HG02759 (cell line): ENCODE data around the gene AKT3.
"Not testable (repeated sequence)": the region's sequence is repeated elsewhere in the genome, so short reads cannot be mapped to it uniquely, and the experiment has no call there.

Experiments
- ATAC-seq: cut with Tn5 transposase; IDR thresholded peaks from one replicate; pipeline ENCODE4 v1.9.1; 2021; ENCODE audit warnings: mild to moderate bottlenecking, moderate library complexity; ENCODE audit not compliant: unreplicated experiment

Gene AKT3

DNA sequence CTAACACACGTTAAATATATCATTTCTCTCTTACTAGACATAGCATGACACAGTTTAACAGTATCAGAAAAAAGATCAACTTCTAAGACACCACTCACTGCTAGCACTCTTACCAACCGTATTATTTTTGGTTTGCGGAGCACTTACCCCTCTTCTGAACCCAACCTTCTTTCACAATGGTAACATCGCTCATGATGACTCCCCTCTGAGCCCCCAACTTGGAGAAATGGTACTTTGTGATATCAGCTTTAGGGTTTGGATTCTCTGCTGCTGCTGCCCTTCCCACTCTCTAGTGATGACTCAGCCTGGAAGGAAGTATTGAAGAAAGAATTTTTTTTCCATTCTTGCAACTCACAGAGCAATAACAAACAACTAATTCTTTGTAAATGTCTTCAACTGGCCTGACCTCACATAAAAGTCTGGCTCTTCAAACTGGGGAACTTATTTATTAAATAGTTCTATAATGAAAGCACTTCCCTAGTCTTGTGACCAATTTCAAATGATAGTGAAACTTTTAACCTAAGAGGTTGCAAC lies 7.0 kb downstream of the AKT3 start:
- no peak for ATAC-seq

DNA sequence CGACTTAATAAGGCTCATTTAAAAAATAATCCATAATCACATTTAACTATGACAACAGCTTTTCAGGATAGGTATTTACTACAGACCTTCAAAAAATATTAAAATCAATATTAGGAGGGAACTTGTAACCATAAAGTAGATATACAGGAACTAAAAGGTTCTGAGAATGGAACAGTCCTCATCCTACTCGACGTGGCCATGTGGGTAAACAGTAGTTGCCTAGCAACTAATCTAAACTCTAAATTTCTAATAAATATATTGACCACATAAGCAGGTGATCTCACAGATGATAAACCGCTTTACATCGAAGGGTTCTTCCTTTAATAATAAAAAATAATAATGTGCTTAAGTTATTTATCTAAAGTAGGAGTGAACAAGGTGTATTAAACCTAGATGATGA lies 7.9 kb downstream of the AKT3 start:
- ATAC-seq: no peak

DNA sequence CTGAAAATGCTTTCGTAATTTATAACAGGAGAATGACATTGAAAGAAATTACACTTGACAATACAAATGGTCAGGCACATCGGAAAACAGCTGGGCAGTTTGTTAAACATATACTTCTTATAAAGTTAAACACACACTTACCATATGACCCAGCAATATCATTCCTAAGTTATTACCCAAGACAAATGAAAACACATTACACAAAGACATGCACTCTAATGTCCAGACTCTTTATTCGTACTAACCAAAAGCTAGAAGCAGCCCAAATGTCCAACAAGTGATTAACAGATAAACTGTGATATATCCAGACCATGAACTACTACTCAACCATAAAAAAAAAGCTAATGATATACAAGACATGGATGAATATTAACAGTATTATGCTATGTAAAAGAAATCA lies 8.5 kb downstream of the AKT3 start:
- ATAC-seq: no peak

DNA sequence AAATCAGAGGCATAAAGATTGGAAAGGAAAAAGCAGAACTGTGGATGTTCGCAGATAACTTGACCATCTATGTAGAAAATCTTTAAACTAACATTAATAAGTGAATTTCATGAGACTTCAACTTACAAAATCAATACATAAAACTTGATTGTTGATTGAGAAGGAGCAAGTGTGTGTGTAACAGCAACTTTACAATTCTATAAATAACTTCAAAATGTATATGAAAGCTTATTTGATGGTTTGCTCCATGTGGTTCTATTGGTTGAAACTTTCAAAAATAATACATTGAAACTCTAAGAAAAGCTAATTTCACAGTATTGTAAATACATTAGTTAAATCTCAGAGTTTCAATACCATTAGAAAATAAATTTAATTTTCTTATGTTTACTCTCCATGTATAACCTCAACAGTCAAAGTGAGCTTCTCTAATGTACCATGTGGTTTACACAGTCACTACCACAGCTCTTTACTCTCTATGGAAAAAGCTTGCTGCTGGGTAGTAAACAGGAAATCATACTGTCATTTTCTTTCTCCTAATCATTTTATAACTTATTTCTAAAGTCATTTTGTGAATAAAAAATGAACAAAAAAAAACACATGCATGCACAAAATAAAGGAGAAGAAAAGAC lies 12.0 kb downstream of the AKT3 start:
- ATAC-seq: peak; percentile 64

DNA sequence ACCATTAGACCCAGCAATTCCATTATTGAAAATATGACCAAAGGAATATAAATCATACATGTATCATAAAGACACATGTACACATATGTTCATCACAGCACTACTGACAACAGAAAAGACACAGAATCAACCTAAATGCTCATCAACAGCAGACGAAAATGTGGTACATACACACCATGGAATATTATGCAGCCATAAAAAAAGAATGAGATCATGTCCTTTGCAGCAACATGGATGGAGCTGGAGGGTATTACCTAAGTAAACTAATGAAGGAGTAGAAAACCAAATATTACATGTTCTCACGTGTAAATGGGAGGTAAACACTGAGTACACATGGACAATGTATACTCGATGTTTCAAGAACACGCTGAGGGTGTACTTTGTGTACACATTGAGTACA lies 15.9 kb downstream of the AKT3 start:
- no peak for ATAC-seq

DNA sequence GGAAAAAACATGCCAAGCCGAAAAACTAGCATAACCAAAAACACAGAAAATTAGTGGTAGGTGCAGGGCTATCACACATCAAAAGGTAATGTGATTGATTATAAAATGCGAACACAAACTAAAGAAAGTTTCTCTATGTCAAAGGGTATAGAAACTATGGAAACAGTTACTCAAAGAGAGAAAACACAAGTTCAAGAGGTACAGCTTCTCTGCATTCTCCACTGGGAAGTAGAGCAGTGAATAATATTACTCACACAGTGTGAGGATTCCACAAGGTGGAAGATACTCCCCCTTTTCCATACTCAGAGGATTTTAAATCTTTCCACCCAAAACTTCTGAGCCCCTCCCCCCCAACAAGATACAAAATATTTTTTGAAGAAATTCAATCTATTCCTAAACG lies 18.6 kb downstream of the AKT3 start:
- no peak for ATAC-seq

DNA sequence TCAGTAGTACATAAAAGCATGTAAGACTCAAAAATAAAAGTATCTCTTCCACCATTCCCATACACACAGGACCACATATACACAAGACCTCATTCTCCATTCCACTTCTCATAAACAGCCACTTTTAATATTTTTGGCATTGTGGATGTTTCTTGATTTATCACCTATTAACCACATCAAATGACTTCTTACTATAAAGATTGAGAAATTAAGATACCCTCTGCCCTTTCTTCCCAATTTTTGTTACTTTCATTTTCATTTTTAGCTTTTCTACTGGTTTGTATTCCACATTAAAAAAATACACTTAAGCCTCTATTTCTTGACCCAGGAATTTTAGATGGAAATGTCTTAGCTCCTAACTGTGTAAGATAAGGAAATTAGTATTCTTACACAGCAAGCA lies 22.8 kb downstream of the AKT3 start:
- ATAC-seq: no peak

DNA sequence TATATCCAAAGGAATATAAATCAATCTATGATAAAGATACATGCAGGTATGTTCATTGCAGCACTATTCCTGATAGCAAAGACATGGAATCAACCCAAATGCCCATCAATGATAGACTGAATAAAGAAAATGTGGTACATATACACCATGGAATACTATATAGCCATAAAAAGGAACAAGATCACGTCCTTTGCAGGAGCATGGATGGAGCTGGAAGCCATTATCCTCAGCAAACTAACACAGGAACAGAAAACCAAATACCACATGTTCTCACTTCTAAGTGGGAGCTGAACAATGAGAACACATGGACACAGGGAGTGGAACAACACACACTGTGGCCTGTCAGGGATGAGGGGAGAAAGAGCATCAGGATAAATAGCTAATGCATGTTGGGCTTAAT lies 25.1 kb downstream of the AKT3 start:
- not testable (repeated sequence) for ATAC-seq

DNA sequence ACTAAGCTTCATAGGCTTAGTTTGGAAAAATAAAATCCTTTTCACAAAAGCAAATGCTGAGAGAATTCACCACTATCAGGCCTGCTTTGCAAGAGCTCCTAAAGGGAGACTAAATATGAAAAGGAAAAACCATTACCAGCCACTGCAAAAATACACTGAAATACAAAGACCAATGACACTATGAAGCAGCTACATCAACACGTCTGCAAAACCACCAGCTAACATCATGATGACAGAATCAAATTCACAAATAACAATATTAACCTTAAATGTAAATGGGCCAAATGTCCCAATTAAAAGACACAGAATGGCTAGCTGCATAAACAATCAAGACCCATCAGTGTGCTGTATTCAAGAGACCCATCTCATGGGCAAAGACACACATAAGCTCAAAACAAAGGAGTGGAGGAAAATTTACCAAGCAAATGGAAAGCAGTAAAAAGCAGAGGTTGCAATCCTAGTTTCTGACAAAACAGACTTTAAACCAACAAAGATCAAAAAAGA lies 28.8 kb downstream of the AKT3 start:
- no peak for ATAC-seq

DNA sequence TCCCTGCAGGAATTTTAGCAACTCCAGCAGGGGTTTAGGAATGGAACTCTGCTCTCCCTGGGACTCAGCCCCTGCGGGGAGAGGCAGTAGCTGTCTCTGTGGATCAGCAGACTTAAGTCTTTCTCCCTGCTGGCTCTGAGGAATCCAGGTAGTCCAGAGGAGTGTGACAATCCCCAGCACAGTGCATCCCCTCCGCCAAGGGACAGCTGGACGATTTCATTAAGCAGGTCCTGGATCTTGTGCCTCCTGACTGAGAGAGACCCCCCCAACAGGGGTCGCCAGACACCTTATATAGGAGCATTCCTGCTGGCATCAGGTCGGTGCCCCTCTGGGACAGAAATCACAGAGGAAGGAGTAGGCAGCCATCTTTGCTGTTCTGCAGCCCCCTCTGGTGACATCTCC lies 30.6 kb downstream of the AKT3 start:
- ATAC-seq: no peak

DNA sequence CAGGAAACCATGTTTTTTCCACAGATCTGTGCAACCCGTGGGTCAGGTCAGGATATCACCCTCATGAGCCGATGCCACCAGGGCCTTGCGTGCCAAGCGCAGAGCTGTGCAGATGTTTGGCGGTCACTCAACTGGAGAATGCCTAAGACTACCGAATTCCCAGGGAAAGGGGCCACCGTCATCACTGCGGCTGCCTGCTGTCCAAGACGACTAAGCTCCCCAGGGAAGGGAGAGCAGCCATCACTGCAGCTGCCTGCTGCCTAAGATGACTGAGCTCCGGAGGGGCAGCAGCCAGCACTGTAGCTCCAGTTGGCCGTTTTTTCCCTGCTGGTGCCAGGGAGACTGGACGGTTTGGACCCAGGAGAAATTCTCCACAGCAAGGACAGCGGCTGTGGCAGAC lies 31.1 kb downstream of the AKT3 start:
- no peak for ATAC-seq

DNA sequence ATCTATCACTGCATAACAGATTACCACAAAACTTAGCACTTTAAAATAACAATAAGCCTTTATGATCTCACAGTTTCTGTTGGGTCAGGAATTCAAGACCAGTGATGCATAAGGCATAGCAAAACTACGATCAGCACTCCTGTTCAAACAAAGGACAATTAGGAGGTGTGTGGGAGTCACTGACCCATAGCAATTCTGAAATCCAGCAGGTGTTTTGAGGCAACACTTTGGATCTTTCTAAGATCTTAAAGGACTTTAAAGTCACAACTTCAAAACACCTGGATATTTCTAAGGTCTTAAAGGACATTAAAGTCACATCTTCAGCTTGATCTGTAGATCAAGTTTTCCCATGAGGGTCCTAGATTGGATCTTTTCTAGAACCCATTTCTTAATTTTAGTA lies 35.3 kb downstream of the AKT3 start:
- ATAC-seq: no peak

DNA sequence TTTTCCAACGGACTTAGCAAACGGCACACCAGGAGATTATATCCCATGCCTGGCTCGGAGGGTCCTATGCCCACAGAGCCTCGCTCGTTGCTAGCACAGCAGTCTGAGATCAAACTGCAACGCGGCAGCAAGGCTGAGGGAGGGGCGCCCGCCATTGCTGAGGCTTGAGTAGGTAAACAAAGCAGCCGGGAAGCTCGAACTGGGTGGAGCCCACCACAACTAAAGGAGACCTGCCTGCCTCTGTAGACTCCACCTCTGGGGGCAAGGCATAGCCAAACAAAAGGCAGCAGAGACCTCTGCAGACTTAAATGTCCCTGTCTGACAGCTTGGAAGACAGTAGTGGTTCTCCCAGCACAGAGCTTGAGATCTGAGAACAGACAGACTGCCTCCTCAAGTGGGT lies 42.7 kb downstream of the AKT3 start:
- ATAC-seq: not testable (repeated sequence)

DNA sequence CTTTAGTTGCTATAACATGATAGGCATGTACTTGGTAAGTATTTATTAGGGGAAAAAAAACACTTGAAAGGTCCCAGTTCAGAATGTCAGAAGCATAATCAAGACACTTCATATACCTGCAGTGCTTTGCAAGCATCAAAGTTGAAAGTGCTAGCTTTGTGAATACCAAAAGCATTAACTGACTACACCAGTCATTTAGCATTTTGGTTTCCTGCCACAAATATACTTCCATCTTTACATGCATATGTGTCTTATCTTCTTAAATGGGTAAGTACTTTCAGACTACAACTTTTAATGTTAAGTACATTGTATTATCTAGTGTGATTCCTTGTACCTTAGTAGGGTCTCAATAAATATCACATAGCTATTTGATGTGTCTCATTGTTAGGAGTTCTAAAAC lies 43.7 kb downstream of the AKT3 start:
- no peak for ATAC-seq

DNA sequence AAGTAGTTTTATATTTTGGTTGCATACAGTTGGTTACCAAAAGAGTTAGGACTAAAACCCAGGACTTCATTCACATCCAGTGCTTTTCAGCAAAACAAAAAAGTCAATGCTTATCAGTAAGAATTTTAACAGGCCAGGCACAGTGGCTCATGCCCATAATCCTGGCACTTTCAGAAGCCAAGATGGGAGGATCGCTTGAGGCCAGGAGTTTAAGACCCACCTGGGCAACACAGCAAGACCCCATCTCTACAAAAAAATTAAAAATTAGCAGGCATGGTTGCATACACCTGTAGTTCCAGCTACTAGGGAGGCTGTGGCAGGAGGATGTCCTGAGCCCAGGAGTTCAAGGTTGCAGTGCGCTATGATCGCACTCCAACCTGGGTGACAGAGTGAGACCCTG lies 47.3 kb downstream of the AKT3 start:
- ATAC-seq: no peak

DNA sequence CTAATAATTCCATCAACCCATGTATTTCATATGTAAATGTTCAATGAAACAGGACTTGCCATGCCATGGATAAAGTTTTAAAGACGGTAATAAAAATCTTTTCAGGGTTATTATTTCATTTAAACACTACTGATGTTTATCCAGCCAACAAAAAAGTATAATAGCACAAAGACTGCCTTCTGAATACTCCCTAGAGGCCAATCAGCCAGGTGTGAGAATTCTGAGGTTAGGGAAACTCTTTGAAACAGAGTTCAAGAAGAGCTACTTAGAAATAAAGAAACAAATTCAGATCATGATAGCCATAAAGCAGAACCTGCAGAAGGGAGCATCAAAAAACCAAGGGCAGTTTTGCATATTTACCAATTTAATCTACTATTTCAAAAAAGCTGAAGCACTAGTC lies 48.7 kb downstream of the AKT3 start:
- no peak for ATAC-seq

DNA sequence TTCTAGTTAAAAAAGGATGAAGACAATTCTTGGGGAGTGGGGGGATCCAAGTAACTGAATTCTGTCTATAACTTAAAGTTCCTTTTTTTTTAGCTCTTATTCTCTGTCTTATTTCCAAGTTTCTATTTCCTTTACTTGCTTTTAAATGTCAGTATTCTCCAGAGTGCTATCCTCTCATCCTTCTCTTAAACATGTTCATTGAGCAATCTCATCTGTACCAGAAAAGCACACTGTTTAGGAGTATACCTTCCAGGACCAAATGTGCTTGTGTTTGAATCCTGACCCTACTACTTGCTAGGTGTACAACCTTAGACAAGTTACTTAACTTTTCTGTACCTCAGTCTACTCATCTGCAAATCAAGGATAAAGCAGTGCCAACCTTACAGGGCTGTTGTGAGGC lies 50.1 kb downstream of the AKT3 start:
- no peak for ATAC-seq

DNA sequence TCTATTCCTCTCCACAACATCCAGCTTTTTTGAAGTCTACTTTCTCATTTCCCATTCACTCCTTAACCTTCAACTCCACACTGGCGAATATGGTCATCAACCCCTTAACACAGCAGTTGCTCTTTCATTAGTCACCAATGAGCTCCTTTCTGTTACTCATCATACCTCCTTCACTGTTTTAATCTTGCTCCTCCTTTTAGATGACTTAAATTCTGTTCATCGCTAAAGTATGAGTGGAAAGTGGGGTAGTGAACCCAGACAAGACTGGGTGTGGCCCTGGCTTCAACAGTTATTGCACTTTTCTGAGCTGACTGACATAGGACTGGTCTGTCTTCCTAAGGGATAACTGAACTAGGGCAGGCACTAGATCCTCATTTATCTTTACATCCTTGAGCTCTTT lies 51.3 kb downstream of the AKT3 start:
- no peak for ATAC-seq

DNA sequence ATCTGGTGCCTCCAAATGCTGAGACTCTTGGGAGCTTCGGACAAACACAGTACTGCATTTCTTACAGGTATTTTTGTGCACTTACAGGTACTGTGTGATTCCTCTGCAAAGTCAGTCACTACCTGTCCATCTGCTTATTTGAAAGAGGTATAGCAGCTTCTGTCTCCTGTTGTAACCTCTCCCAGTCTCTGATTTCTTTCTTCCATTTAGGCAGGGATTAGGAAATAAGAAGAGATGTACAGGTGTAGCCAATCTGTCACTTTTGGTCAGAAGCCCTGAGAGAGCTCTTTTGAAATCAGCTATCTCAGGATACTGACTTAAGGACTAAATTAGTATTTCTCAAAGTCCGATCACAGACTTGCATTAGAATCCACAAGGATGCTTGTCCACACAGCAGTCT lies 54.0 kb downstream of the AKT3 start:
- no peak for ATAC-seq

DNA sequence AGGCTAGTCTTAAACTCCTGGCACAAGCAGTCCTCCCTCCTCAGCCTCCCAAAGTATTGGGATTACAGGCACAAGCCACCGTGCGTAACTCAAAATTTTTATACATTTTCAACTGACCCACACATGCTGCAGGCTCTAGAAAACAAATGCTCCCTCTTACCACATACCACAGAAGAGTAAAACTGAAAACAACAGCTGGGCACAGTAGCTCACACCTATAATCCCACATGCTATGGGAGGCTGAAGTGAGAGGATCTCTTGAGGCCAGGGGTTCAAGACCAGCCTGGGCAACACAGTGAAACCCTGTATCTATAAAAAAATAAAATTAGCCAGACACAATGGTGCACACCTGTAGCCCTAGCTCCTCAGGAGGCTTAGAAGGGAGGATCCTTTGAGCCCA lies 56.7 kb downstream of the AKT3 start:
- ATAC-seq: peak; percentile 55

DNA sequence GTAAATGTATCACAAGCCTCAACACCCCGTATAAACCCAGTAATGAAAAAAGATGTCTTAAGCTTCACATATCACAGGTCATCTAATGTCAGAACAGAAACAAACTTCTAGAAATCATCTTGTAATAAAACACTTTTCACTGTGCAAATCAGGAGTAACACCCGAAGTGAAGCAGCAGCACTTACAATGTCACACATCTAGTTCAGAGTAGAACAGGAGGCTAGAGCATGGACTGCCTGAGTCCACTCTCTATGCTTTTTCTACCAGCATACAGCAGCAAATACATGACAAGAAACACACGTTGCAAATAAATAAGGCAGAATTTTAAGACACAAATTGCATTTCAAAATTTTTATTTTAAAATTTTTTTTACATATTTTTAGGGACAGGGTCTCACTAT lies 57.2 kb downstream of the AKT3 start:
- ATAC-seq: no peak

DNA sequence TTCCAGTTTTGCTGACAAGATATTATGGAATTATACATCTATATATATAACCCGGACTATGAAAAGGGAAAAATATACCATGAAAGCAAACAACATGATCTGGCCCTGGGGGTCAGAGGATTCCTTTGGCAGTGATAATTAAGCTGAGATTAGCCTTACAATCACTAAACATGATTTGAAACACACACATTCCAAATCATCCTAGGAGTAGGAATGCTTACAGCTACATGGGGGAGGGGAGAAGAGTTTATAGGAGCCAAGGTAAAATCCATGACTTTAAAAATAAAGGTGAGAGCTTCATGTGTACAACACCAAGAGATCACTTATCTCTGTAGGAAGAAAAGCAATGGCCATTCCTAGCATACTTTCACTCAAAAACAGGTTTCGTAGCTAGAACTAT lies 57.6 kb downstream of the AKT3 start:
- no peak for ATAC-seq

DNA sequence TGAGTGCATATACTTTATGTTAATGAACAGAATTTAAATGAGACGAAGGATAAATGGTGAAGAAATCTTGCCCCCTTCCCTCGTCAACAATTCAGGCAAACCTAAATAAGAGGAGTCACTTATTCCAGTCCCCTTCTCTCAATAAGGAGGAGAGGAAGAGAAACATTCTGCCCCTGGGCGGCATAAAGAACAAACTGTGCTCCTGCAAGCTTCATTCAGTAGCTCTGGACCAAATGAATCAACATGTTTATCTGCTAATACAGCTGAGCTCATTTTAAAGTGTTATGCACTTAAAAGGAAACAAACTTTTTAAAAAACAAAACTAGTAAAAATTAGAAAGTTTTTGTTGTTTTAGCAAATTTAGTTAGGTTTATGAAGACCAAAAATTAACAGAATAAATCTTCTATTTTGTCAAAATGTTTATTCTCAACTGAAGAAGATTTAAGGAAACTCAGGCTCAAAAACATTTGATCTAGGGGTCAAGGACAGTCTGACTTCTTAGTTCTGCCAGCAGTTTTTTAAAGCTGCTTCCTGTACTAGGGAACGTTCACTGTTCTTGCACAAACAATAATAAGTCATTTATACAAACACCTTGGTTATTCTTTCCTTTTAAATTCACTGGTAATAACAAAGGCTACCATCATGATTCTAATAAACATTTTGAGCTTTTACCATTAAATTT lies 58.3 kb downstream of the AKT3 start:
- no peak for ATAC-seq
